HG03139 (cell line): ENCODE data around the gene WDFY4.

Experiments
- ATAC-seq: cut with Tn5 transposase; IDR thresholded peaks from one replicate; pipeline ENCODE4 v1.9.1; 2021; ENCODE audit not compliant: unreplicated experiment

WDFY4 gene

GRCh38 chr10:48839809-48840679, 155.4 kb downstream of the WDFY4 start:
- ATAC-seq: no peak

GRCh38 chr10:48842231-48842630, 157.6 kb downstream of the WDFY4 start:
- ATAC-seq: no peak

DNA sequence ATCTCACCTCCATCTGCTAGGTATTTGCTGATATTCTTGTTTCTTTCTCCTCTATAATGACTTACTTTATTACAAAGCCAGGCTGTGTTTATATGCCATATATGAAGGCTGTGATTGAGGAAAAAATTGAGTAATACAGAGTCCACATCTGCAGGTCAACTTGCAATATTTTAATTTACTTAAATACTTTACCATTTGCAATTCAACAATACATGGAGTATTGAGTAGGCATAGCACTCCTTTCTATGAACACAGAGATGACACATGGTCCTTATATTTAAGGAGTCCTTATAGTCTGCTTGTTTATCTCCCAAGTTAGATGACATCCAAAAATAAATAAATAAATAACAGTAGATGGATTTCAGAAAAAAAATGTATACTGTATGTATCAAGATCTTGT, 158.5 kb downstream of the WDFY4 start:
- ATAC-seq: no peak

DNA sequence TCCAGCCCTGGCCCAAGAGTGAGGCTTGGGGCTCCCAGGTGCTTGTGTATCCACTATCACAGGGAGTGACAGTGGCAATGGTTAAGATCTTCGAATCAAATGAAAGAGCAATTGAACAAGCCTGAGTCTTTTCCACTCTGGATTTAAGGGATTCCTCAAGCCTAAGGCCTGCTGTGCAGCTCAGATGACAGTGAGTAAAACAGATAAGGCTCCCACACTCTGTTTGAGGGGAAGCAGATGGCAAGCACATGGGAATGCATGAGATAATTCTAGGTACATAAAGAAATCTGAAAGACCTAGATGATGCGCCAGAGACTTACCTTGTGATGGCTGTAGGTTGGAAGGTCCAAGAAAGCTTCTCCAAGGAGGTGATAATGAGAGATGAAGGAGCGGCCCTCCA, 159.9 kb downstream of the WDFY4 start:
- no peak for ATAC-seq

DNA sequence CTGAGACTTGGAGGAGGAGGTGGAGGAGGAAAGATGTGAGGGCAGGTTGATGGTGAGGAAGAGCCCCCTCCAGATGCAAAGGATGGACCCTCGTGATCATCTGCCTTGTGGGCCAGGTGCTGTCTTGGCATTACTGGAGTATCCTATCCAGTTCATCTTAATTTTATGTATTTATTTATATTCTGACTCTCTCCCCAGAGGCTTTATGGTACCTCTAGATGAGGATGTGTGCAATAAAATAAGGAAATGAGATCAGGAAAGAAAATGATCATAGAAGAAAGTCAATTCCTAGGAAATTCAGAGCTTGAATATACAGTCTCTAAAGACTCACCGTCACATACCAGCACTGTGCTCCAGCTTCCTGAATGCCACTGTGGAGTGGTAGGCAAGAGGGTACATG, 160.8 kb downstream of the WDFY4 start:
- ATAC-seq: no peak

DNA sequence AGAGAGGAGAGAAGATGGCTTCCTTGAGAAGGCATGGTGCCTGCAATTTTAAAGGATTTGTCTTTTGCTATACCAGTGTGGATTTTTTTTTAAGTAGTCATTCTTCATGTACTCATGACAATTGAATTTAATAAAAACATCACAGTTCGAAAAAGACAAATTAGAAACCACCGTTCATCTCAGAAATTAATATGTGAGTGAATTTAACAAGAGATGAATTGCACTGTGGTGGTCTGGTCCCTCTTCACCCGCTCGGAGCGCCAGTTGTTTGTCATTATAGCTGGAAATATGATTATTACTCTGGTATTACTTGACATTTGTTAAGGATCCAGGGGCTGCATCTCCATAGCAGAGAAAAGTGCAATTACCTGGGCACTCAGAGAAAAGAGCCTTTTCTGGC, 163.0 kb downstream of the WDFY4 start:
- ATAC-seq: no peak

- no peak for ATAC-seq
Observed at GRCh38 chr10:48856855-48857254, 172.2 kb downstream of the WDFY4 start.

- no peak for ATAC-seq
Observed at GRCh38 chr10:48872234-48872633, 187.6 kb downstream of the WDFY4 start.

DNA sequence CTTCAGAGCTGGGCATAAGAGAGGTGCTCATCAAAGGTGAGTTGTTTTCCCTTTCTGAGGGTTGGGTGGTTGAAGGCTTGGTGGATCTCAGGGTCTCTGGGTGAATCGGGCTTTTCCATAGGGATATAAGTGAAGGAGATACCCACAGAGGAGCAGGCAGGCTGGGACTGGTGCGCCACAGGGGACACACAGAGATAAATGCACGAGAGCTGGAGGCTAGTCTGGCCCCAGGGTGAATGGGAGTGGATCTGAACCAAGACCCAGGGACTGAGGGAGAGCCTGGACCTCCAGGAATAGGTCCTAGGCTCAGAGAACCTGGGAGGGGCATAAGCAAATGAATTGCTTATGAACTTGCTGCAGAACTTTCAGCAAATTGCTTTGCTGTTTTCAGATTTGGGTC, 193.4 kb downstream of the WDFY4 start:
- no peak for ATAC-seq

- ATAC-seq: no peak
Observed at GRCh38 chr10:48879451-48879850, 194.8 kb downstream of the WDFY4 start.

GRCh38 chr10:48880016-48880705, 195.5 kb downstream of the WDFY4 start:
- ATAC-seq: no peak

- no peak for ATAC-seq
Observed at GRCh38 chr10:48881937-48882336, 197.3 kb downstream of the WDFY4 start.

DNA sequence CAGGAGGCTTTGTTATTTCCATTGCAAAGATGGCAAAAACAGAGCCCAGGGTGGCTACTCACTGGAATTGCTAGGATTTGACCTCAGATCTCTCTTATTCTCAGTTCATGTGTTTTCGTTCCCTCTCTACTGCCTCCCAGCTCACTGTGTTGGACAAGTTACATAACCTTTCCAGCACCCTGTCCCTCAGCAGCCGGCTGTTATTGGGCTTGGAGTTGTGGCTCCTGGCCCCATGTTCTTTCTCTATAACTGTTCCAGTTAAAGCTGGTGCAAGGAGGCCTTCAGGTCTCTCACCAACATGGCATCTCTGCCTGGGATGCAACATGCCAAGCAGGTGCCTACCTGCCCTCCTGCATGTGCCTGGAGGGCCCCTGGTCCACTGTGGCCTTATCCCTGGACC, 198.2 kb downstream of the WDFY4 start:
- no peak for ATAC-seq

- no peak for ATAC-seq
Observed at GRCh38 chr10:48883701-48884100, 199.0 kb downstream of the WDFY4 start.

DNA sequence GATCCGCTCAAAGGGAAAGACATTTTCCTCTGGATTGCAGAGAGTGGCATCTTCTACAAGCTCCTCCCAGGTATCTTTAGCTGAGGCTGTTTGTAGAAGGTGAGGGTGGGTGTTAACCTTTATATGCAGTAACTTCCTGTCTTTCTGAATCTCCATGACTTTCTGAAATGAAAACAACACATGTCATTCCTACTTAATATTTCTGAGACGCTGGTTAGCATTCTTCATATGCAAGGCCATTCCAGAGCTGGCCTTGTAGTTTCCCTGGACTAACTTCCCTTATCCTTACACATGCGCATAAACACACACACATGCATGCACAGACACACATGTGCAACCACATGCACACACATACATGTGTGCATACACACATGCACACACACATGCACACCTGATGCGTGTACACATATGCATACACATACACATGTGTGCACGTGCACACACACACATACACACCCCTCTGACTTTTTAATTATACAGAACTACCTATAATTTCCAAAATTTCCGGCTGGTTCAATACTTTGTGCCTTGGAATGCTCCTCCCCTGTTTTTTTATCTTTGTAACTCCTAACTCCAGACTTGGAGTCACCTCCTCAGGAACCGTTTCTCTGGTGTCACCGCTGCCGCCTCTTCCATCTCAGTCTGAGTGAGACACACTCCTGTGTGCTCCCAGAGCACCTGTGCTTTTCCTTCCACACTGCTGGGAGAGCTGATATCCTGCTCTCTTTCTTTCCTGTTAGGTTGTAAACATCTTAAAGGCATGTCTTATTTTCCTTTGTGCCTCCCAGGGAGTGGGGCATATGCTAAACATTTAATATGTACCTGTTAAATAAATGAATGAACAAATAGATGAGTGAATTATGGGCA, 199.7 kb downstream of the WDFY4 start:
- no peak for ATAC-seq

- ATAC-seq: no peak
Observed at GRCh38 chr10:48885376-48885775, 200.7 kb downstream of the WDFY4 start.

DNA sequence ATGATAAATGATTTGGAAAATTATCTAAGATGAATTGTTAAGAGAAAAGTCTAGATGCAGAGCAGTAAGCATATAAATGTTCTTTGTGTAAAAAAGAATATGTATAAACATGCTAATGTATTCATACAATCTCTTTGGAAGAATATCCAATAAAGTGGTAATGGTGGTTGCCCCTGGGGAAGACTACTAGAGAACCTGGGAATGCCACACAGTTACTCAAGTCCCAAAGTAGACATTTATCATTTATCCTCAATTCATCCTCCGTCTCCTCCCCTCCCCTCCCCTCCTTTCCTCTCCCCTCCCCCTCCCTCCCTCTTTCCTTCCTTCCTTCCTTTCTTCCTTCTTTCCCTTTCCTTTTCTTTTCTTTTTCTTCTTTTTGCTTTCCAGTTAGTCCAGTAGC, 203.3 kb downstream of the WDFY4 start:
- ATAC-seq: no peak

DNA sequence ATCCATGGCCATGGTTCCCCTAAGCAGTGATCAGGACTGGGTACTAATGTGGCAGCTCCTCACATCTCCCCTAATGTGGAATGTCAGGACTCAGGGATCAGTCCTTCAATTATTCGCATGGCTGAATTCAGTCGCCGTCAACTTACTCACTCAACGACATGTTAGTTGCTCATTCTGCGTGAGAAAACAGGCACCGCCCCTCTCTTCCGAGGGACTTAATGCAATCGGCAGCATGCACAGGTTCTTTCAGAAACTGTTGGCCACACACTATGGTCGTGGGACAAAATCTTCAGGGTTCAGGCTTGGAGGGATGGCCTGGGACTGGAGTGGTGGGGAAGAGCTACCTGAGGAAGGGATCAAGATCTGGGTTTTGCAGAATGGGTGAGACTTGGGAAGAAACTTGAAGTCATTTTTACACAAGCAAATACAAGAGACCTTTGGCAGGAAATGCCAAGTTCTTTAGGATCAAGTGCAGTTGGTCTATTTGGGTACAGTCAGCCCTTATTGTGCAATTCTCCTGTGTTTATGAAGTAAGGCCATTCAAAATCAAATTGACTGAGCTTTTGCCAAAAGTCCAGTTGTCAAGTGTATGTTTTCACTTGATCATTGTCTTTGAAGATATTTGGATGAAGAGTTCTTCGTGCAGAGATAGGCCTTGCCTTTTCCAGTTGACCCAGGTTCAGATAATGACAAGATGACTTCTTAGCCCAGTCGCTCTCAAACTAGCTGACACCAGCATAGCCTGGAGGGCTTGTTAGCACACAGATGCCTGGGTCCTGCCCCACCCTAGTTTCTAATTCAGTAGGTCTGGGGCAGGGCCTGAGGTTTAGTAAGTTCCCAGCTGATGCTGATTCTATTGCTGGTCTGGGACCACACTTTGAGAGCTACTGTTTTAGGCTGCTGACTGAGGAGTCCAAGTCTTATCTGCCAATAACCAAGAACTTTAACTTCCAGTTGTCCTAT, 206.5 kb downstream of the WDFY4 start:
- no peak for ATAC-seq

GRCh38 chr10:48894911-48895802, 210.5 kb downstream of the WDFY4 start:
- ATAC-seq: no peak
